Right lobe of liver (tissue), 4 donors: ENCODE data around the gene ZIC5.

Source experiments
- CTCF ChIP-seq, 4 donors: fragments of 200-600 bp in 3 of 4; fragments of 450-650 bp in 1 of 4; IDR thresholded peaks; one replicate each; pipeline versions ENCODE4 v1.5.1 to v1.8.0; 2016 to 2022; ENCODE audit warnings: antibody characterized with exemption in 4 of 4, mild to moderate bottlenecking in 2 of 4
- POLR2A ChIP-seq: fragments of 450-650 bp; IDR thresholded peaks from one replicate; pipeline ENCODE4 v1.6.1; 2017; ENCODE audit warnings: antibody characterized with exemption, mild to moderate bottlenecking
- donor health status: DM: no; HTN: no; CAD: no.
- donor health status: DM: no; HTN: no; CAD: no.
- donor health status: DM: no; HTN: yes; CAD: no.

GRCh38 chr13:99948411-99948810 is 23.2 kb downstream of the ZIC5 start:
- no peak for TF ChIP-seq CTCF (IDR thresholded peaks at IDR 0.05)
- TF ChIP-seq POLR2A = no peak
